ENCODE results near the gene SERINC3.

- TF ChIP-seq USF2 (IDR thresholded peaks at IDR 0.05; ENCODE audit: low read length) = no peak
- no peak for TF ChIP-seq SP2 (IDR thresholded peaks at IDR 0.05; ENCODE audit: low read length)
- TF ChIP-seq CTCF (IDR thresholded peaks at IDR 0.05; ENCODE audit: control extremely low read depth in 1 of 3, insufficient read depth in 1 of 3, low read depth in 1 of 3, low read length in 3 of 3) = no peak
- TF ChIP-seq CEBPB (IDR thresholded peaks at IDR 0.05; ENCODE audit: low read depth, low read length) = no peak
- TF ChIP-seq SIX5 (IDR thresholded peaks at IDR 0.05; ENCODE audit: low read depth, low read length) = no peak
- no peak for TF ChIP-seq BRCA1 (IDR thresholded peaks at IDR 0.05; ENCODE audit: low read depth, low read length)
- no peak for TF ChIP-seq CHD2 (IDR thresholded peaks at IDR 0.05; ENCODE audit: low read length)
- no peak for TF ChIP-seq CBX8 (IDR thresholded peaks at IDR 0.05; ENCODE audit: borderline replicate concordance, low read depth, low read length)
- TF ChIP-seq RFX5 (IDR thresholded peaks at IDR 0.05; ENCODE audit: borderline replicate concordance, low read depth, low read length) = no peak
- no peak for TF ChIP-seq EGR1 (IDR thresholded peaks at IDR 0.05; ENCODE audit: borderline replicate concordance, low read depth, low read length)
- TF ChIP-seq EZH2 (IDR thresholded peaks at IDR 0.05; ENCODE audit: low read depth, low read length, severe bottlenecking) = no peak
These were observed 37.4 kb upstream of the SERINC3 start for GRCh38 chr20:44559302-44559701.
